Nephron (organoid): Measurements from ENCODE around the gene MPRIP.

Experiments used
- H3K27ac Mint-ChIP-seq, 3 experiments: 2 replicates each; pipeline ENCODE4 v1.8.0; 2020; ENCODE audit warnings: mixed read lengths in 3 of 3, mild to moderate bottlenecking in 2 of 3, moderate library complexity in 1 of 3
- H3K27me3 Mint-ChIP-seq: 2 replicates; pipeline ENCODE4 v1.8.0; 2021; ENCODE audit warnings: low read depth, mild to moderate bottlenecking, moderate library complexity, mixed read lengths
- H3K36me3 Mint-ChIP-seq: 2 replicates; pipeline ENCODE4 v1.8.0; 2020; ENCODE audit warnings: low read depth, mixed read lengths
- H3K4me1 Mint-ChIP-seq: 2 replicates; pipeline ENCODE4 v1.8.0; 2020; ENCODE audit warnings: mixed read lengths
- H3K4me3 Mint-ChIP-seq, 3 experiments: 2 replicates each; pipeline ENCODE4 v1.8.0; 2020; ENCODE audit warnings: mild to moderate bottlenecking in 3 of 3, mixed read lengths in 3 of 3, moderate library complexity in 2 of 3
- H3K9me3 Mint-ChIP-seq: 2 replicates; pipeline ENCODE4 v1.8.0; 2020; ENCODE audit warnings: mixed read lengths
- TF ChIP-seq, protein P1 (sequence below), 3 experiments: fragments of 200-600 bp; sonication (generic); IDR thresholded peaks; one replicate each; pipeline ENCODE4 v1.5.0; 2021; ENCODE audit warnings: antibody characterized with exemption in 3 of 3; ENCODE audit not compliant: unreplicated experiment in 3 of 3

Gene MPRIP

DNA sequence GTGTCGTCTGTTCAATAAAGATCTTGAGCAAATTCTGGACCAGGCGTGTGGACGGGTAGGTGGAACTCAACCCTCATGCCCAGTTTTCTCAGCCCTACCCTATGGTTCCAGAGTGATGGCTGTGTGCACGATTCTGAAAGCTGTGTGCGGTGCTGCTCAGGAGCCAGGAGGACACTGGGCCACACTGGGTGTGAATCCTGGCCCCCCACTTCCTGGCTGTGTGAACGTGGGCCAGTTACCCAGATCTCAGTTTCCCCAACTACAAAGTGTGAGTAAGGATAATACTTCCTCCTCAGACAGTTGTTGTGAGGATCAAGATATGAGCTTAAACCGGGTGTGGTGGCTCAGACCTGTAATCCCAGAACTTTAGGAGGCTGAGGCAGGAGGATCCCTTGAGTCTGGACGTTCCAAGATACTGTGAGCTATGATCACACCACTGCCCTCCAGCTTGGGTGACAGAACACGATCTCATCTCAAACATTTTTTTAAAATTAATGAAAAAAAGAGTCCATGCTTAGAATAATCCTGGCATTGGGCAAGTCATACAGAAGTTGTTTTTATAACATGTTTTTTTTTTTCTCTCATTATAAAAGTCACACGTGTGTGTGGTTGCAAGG lies 14.7 kb upstream of the MPRIP start:
- Mint-ChIP-seq H3K36me3 (no peaks in the 10 kb centered on the region), H3K4me3 (no peak overlapping the region), H3K4me1 (peaks cover 53% of the 10 kb centered on the region), H3K27me3 (no peaks in the 10 kb centered on the region), H3K27ac (peak overlapping the region; percentile 17 to 60 (median 33)), H3K9me3 (no peaks in the 10 kb centered on the region)
- TF ChIP-seq, protein P1, sequence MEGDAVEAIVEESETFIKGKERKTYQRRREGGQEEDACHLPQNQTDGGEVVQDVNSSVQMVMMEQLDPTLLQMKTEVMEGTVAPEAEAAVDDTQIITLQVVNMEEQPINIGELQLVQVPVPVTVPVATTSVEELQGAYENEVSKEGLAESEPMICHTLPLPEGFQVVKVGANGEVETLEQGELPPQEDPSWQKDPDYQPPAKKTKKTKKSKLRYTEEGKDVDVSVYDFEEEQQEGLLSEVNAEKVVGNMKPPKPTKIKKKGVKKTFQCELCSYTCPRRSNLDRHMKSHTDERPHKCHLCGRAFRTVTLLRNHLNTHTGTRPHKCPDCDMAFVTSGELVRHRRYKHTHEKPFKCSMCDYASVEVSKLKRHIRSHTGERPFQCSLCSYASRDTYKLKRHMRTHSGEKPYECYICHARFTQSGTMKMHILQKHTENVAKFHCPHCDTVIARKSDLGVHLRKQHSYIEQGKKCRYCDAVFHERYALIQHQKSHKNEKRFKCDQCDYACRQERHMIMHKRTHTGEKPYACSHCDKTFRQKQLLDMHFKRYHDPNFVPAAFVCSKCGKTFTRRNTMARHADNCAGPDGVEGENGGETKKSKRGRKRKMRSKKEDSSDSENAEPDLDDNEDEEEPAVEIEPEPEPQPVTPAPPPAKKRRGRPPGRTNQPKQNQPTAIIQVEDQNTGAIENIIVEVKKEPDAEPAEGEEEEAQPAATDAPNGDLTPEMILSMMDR (IDR thresholded peaks at IDR 0.05; ENCODE audit: unreplicated experiment in 3 of 3), result no peak

GRCh38 chr17:17028059-17028877 lies 14.0 kb upstream of the MPRIP start:
- TF ChIP-seq, protein P1 (IDR thresholded peaks at IDR 0.05; ENCODE audit: unreplicated experiment in 3 of 3), result no peak
- Mint-ChIP-seq H3K36me3 (no peaks in the 10 kb centered on the region), H3K27ac (peak overlapping the region; percentile 17 to 70 (median 33)), H3K4me3 (no peak overlapping the region), H3K9me3 (no peaks in the 10 kb centered on the region), H3K27me3 (no peaks in the 10 kb centered on the region), H3K4me1 (peaks cover 53% of the 10 kb centered on the region)

GRCh38 chr17:17028878-17029535 lies 13.2 kb upstream of the MPRIP start:
- TF ChIP-seq, protein P1 (IDR thresholded peaks at IDR 0.05; ENCODE audit: unreplicated experiment in 3 of 3), result no peak
- H3K9me3 Mint-ChIP-seq, result no peaks in the 10 kb centered on the region
- H3K27ac Mint-ChIP-seq, result peak overlapping the region; percentile 17 to 70 (median 48)
- no peak overlapping the region for H3K4me3 Mint-ChIP-seq
- H3K36me3 Mint-ChIP-seq, result no peaks in the 10 kb centered on the region
- H3K4me1 Mint-ChIP-seq, result peaks cover 58% of the 10 kb centered on the region
- H3K27me3 Mint-ChIP-seq, result no peaks in the 10 kb centered on the region

GRCh38 chr17:17029938-17030337 lies 12.3 kb upstream of the MPRIP start:
- no peaks in the 10 kb centered on the region for H3K9me3 Mint-ChIP-seq
- peaks cover 59% of the 10 kb centered on the region for H3K4me1 Mint-ChIP-seq
- H3K36me3 Mint-ChIP-seq, result no peaks in the 10 kb centered on the region
- peak overlapping the region in 2 of 3 experiments; percentile 48 to 70 for H3K27ac Mint-ChIP-seq
- no peaks in the 10 kb centered on the region for H3K27me3 Mint-ChIP-seq
- TF ChIP-seq, protein P1 (IDR thresholded peaks at IDR 0.05; ENCODE audit: unreplicated experiment in 3 of 3), result no peak
- no peak overlapping the region for H3K4me3 Mint-ChIP-seq

DNA sequence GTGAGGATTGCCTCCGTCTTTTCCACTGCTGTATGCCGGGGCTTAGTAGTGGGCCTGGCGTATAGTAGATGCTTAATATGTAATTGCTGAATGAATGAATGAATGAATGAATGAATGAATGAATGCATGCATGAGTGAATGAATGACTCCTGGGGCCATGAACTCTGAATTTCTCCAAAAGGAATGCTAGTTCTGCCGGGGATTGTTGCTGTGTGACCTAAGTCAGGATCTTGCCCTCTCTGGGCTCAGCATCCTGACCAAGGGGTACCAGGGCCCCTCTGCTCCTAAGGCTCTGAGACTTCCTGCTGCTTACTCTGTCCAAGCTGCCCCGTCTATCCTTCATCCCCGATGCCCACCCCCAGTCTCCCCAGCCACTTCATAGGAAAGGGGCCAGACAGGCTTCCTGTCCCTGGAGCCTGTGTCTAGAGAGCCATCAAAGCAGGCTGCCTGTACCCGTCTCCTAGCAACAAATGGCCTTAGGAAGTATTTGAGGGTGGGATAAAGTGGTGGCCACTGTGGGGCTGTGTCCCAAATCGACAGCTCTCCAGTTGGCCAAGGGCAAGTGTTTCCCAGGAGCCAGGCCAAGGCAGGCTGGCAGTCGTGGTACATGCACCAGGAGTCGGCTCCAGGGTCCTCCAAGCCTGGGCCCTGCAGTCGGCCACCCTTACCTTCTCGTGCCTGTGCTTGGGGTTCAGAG lies 11.6 kb upstream of the MPRIP start:
- Mint-ChIP-seq H3K9me3 (no peaks in the 10 kb centered on the region), H3K4me3 (no peak overlapping the region), H3K27me3 (no peaks in the 10 kb centered on the region), H3K4me1 (peaks cover 63% of the 10 kb centered on the region), H3K27ac (peak overlapping the region in 1 of 3 experiments; percentile 55), H3K36me3 (no peaks in the 10 kb centered on the region)
- TF ChIP-seq, protein P1 (IDR thresholded peaks at IDR 0.05; ENCODE audit: unreplicated experiment in 3 of 3), result no peak
